GM18861 (cell line): ENCODE results near the gene KRT78.

Experiments used
- ATAC-seq: cut with Tn5 transposase; IDR thresholded peaks from one replicate; pipeline ENCODE4 v1.9.1; 2021; ENCODE audit not compliant: unreplicated experiment

The KRT78 gene

DNA sequence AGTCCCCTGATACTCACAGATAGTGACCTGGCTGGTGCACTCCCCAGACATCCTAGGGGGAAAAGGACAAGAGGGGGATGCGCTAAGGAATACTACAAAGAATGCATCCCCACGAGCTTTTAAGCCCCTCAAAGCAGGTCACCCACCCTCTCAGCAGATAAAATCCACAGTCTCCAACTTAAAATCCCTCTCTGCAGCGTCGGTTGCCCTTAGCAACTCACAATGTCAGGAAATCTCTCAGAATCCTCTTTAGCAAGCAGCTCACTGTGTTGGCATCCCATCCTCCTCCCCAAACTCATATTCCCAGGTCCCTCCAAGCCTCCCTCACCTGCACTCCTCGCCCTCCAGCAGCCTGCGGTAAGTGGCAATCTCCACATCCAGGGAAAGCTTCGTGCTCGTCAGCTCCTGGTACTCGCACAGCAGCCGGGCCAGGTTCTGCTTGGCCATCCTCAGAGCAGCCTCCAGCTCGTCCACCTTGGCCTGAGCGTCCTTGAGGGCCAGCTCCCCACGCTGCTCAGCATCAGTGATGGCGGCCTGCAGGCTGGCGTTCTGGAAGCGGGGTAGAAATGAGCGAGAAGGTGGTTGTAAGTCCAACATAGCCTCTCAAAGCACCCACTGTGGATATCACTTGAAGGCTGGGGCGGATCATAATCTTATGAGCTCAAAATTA lies 9.2 kb downstream of the KRT78 start:
- no peak for ATAC-seq

DNA sequence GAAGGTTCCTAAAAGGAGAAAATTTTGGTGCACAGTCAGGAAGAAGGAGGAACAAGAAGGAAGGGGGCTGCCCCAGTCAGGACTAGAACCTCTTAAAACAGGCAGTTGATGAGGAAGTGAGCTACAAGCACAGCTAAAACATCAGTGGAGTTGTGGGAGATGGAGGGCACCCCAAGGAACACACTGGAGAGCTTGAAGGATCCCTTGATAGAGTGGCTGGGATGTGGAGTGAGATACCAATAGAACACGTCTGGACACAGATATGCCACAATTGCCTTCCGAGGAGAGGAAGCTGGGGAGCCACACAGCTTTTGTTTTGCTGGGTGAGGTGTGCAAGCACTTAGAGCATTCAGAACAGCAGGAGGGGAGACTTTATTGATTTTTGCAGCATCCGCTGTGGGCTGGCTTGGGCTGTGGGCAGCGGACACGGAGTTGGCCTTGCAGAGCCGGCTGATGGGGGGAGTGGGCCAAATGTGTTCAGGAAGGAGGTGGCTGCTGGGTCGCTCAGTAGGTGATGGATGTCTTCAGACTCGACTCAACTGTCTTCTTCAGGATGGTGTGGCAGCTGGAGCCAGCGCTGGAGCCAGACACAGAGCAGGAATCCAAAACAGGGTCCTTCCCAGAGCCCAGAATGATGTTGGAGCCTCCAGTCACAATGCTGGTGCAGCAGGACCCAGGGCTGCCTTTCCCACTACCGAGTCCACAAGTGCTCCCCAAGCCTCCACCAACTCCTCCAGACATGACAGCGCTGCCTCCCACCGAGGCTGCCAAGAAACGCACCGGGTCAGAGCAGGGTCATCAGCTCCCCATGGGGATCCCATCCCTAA lies 10.0 kb downstream of the KRT78 start:
- ATAC-seq, result no peak

DNA sequence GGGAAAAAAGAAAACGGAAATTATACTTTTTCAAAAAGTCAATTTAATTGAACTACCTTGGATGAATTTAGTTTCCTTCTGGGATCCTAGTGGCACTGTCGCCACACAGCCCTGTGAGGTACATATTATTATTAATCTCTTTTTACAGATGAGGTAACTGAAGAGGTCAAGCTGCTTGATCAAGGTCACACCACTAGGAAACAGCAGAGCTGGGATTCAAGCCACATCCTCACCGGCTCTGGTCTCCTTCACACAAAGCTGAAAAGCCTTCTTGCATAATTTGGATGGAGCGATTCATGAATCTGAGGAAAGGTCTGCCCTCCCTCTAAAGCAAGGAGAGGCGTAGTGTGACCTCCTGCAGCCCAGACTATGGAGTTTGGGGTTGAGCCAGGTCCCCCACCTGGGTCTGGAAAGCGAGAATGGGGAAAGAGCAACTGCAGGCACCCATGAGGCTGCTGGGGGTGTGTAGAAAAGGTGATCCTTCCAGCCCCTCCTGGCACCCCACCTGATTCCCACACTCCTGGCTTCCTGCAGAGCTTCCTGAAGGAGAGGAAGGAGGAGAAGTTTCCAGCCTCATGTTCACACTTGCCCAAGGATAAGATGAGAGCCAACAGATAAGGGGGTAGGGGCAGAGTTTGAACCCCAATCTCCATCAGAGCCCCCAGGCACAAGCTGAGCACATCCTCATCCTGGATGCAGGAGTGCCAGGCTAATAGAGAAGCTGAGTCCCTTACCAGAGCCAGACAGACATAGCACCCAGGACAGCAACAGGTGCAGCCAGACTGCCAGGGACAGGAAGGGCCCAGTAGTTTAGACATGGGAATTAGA lies 10.8 kb downstream of the KRT78 start:
- no peak for ATAC-seq

DNA sequence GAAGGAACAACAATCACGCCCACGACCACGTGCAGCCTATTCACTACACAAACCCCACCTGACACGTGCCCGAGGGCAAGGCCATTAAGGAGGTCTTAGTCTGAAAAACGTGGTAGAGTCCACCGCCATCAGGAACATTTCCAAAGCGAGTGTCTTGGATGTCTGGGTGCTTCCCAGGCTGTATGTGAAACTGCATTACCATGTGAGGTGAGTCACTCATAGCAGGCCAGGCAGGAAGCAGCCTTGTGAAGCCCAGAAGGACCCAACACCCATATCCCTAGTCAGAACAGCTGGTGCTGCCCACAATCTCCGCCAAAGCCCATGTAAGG lies 11.4 kb downstream of the KRT78 start:
- ATAC-seq, result no peak

DNA sequence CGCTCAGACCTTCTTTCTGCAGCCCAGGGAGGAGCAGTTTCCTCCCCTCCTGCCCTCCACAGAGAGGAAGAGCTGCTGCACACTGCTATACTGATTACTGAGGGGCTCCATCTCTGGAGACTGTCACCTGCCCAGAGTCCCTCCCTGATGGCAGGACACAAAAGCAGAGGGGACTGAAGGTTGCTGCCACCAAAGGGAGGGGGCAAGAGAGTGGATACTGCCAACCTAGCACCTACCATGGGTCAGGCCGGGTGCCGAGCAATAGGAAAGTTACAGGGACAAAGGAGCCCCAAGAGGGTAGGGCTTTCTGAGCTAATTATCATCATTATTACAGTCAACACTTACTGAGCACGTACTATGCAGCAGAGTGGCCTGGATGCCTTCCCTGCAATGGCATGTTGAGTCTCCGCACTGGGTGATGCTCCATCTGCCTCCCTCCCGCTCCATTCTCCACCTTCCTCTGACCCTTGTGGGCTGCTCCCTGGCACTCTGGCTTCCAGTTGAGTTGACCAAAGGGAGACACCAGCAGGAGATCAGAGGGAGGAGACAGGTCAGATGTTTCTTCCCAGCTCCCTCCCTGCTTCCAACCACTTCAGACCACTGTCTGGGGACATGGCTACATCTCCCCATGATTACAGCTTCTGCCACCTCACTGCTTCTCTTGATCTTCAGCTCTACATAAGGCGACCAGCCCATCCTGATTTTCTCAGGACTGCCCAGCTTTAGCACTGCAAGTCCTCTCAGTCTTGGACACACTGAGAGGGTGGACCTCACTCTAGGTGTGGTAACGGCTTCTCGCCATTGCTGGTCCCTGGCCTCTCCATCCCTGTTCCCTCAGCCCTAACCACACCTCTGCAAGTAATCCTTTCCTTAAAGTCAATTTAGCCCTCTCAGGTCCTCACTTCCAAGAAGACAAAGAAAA lies 12.0 kb downstream of the KRT78 start:
- ATAC-seq, result no peak

DNA sequence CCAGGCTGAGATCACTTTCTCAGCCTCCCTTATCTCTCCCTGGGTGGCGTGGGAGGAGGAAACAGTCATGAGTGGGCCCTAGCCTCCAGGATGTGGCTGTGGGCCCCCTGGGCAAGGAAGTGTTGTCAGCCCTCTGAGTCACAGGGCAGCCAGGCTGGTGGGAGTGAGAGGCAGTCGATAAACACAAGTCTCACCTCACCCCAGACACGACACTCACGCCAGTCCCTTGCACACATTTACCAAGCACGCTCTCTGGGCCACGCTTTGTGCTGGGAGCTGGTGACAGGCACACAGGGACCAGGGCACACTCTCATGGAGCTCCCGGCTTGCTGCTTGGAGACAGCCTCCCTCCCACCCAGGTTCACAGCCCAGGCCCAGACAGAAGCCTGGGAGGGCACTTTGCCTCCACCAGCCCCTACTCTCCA lies 12.7 kb downstream of the KRT78 start:
- no peak for ATAC-seq

DNA sequence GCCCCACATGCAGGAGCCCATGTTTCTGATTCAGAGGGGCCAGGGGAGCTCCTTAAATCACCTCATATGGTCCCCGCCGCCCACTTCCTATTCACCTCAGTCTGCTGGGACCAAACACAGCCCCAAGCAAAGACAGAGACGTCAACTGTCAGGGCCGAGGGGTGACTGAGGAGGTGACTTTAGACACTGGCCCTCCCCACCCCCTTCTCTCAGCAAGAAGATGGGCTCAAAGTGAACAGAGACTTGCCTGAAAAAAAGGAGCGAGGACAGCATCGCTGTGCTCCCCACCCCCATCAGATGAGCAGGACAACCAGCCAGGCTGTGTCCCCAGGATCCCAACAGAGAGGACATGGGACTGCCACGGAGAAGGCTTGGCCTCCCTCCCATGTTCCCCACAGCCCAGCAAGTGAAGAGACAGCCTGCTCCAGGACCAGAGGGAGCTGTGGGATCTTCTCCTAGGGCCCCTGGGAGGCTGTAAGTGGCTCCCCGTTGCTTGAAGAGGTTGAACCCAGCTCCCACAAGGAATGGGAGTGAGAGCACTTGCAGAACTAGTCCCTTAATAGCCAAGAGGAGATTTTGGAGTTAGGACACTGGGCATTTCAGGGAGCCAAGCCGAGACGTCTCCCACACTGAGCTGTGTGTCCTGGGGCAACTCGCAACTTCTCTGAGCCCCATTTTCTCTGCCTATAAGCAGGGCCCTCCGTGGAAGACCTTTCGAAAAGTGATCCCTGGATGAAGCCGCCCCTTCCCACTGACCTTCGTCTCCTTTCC lies 13.3 kb downstream of the KRT78 start:
- no peak for ATAC-seq

DNA sequence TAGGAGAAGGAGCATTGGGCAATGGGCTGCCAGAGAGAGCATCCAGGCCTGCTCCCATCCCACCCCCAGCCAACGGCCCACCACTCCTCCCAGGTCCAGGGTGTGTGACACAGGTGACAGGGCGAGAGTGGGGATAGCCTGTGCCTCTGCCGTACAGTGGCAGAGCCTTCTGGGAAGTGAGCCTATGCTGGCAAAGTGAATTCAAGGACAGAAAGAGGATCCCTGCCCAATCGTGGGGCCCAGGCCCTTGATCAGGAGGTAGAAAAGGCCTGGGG lies 14.1 kb downstream of the KRT78 start:
- no peak for ATAC-seq

DNA sequence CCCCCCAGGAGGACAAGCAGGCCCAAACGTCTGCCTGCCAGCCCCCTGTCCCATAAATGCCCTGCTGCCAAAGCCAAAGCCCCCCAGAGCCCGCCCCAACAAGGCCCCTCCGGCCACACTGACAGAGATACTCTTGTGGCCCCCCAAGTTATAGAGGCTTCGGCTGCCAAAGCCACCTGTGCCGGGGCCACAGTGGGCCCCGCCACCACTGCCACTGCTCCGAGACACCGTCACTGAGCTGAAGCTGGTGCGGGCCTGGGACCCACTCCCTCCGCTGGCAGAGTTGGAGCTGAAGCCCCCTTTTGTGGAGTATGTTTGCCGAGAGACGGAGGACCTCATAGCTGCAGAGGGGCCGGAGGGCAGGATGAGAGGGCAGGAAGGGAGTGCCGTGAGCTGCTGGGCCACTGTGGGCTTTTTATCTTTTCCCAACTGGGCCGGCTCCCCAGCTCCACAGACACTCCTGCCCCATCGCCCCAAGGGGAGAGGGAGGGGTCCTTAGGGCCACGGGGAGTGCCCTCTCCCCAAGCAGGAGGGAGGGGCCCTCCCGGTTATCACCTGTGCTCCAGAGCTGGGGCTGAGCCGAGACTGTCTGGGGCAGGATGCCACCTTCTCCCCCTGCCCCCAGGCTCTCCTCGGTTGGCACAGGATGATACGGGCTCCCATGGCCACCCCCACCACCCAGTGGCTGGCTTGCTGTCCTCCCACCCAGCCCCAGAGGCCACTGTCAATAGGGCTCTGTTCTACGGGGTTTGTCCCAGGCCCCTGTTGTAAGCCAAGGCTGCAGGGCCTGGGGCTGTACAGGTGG lies 14.7 kb downstream of the KRT78 start, which contains the start of gene KRT79:
Gene KRT79 (minus strand): TSS at position 390 of the 805 bp plus-strand sequence. CDS start 51 bp downstream, at position 339.
- no peak for ATAC-seq

DNA sequence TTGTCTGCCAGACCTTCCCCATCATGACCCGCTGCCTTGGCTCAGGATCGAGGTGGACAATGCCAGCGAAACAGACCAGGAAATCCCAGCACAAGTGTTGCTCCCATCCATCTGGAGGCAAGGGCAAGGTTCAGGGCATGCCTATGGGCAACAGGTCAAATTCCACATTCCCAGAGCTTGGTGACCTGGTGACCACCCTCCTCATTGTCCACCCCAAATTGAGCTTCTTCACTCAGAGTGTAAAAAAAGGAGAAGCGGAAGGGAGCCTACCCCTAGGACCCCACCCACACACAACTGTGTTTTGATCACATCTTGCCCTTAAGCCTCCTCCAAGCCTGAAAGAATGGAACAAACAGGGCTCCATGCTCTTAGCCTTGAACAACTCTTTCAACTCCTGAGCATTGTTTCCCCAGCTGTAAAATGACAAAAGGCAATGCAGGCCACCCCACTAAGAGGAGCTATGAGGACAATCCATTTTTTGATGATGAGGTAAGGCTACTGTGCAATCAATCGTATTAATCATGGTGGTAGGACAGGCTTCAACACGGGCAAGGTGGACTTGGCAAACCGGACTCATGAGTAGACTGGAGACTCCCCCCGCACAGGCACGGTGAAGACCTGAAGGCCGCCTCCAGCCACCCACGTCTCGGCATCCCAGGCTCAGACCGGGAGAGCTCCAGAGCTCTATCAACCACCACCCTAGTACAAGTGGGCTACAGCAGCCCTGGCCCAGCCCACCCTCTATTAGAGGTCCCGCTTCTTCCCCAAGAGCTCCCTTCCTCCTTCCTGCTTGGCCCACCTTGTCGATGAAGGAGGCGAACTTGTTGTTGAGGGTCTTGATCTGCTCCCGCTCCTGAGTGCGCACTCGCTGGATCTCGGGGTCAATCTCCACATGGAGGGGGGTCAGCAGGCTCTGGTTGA lies 15.5 kb downstream of the KRT78 start:
- no peak for ATAC-seq

DNA sequence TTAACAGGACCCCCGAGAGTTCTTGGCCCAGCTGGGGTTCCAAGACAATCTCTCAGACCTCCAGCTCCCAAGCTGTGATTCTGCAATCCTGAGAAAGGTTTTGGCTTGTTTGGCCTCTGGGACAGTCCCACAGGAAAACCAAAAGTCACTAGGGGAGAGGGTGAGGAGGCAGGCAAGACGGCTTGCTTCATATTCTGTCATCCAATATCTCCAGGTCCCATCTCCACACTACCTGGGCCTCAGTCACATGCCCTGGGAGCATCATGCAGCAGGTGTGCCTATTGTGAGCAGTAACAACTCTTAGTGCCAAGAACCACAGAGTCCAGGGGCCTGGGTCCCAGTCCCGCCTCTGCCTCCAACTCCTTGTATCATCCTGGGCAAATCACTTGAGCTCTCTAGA lies 16.3 kb downstream of the KRT78 start:
- no peak for ATAC-seq

DNA sequence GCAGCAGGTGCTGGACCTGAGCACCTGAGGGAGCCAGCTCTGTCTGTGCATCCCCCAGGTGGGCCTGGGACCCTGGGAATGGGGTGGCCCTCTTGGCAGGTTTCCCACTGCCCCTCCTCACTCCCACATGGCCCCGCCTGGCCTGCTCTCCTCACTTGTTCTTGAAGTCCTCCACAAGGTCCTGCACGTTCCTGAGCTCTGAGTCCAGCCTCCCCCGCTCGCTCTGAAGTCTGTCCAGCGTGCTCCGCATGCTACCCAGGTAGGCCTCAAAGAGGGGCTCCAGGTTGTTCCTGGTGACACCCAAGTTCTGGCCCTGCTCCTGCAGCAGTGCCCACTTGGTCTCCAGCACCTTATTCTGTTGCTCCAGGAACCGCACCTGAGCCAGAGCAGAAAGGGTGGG lies 17.5 kb downstream of the KRT78 start:
- no peak for ATAC-seq

DNA sequence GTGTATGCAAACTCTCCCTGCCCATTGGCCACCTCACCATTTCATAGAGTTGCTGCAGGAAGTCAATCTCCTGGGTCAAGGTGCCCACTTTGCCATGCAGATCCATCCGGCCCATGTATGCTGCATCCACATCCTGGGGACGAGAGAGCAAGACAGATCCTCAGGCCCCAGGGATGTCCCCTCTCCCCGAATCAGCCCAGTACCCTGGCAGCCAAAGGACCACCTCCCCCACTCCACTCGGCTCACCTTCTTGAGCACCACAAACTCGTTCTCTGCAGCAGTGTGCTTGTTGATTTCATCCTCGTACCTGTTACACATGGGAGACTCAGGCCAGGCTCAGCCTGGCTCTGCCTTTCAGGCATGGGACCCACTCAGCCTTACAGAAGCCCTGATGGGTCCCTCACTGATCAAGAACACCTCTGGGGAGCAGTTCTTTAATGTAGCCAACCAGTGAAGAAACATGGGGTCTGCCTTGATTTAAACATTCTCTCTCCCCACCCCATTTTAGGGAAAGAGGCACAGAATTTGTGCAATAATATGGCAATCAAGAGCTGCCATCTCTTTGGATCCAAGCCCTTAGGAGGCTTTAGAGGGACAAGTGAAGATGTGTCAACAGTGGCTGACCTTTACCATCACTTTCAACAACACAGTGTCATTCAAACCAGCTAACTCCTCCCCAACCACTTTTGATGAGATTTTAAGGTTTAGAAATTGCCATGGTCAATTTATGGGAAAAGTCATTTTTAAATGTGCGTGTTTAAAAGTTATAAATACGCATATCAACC lies 18.6 kb downstream of the KRT78 start:
- ATAC-seq, result no peak

DNA sequence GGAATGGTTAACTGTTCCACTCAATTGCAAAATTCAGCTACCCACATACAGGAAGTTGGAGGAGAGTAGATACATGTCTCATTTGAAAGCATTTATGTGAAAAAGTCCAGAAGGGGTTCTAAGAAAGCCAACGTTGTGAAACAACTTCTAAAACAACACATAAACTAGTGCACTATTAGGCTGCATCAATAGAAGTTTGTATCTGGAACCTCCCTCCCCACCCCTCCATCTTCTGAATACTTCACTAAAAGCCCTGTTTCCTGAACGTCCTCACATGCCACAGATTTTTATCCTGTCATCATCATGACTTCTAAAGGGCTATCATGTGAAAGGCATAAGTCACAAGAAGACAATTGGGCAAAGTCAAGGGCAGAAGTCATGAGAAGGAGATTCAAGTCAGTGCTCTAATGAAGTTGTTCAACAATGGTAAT lies 20.2 kb downstream of the KRT78 start:
- ATAC-seq, result no peak

DNA sequence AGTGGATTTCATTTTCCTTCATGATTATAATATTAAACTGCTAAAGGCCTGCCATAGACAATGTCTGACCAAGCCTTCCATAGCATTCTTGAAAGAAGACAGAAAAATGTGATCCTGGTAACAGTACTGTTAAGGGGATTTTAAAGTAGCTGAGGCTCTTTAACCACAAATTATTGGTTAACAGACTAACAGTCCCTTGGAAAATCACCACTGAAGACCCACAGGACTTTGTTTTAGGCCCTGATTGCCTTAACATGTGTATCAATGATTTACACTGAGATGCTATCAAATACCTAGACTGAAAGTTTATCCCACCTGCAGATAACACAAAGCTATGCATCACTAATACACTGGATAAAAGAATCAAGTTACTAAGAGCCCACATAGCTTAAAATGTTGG lies 20.6 kb downstream of the KRT78 start:
- no peak for ATAC-seq

DNA sequence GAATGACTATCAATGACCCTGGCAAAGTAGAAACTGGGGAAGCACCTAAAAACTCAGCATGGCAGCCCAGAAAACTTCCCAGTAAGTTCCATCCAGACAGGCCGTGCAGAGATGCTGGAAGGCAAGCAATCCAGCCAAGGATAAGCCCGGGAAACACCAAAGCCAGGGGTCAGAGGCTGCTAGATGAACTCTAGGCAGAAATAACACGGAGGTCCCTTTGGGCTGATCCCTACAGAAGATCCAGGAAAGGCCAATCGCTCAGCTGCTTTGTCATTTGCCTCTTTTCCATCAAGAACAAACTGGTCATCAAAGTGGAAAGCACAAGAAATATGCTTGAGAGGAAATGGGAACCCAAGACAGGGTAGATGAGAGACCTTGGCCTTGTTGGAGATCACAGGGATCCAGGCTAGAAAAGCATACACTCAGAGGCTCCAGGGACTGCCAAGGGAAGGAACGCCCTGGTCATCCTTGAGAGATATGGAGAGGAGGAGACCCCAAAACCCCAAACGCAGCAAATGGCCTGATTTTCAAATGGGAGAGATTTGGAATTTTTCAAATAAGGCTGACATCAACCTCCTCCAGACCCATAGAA lies 21.2 kb downstream of the KRT78 start:
- no peak for ATAC-seq
